IMR-90 (cell line): ENCODE results near the gene SELENOV. TPM values are rescaled to one million over a fixed set of nuclear protein-coding genes. Genes with fewer than 3 reads are reported as not detected.
A peak's percentile ranks its signal among the peaks of the same experiment; 100 is the strongest.

ENCODE experiments used
- ATAC-seq: fragments of 200-7000 bp; cut with Tn5 transposase; 2 replicates; pipeline ENCODE4 v1.9.1; 2020; ENCODE audit warnings: low read depth, mild to moderate bottlenecking, moderate library complexity
- BruUV-seq: library from RNA; stranded (reverse); fragments of 400-500 nt; replicated peaks from 2 replicates; lab custom pipeline; 2021; lab: Mats Ljungman, UMichigan
- CTCF ChIA-PET: fragments of 300-600 bp; formaldehyde crosslinking; extraction: SDS; loops from one replicate; lab custom pipeline; 2021; ENCODE audit warnings: antibody characterized with exemption; lab: Yijun Ruan, JAX
- POLR2A ChIA-PET: fragments of 300-600 bp; sonication (Branson Sonifier 250); formaldehyde crosslinking; loops from one replicate; lab custom pipeline; 2022; ENCODE audit warnings: antibody characterized with exemption; ENCODE audit not compliant: unreplicated experiment; lab: Charles Lee
- DNase-seq: peaks from one replicate; pipeline ENCODE4 v3.0.0; 2013
- H2AFZ ChIP-seq: replicated peaks from 2 replicates; pipeline ENCODE3; 2013; ENCODE audit warnings: low read length, mild to moderate bottlenecking; ENCODE audit not compliant: poor library complexity
- H2AK5ac ChIP-seq: 2 replicates; pipeline ENCODE4 v1.6.1; 2013; ENCODE audit warnings: low read depth, low read length, inconsistent platforms
- H2AK9ac ChIP-seq: replicated peaks from 2 replicates; pipeline ENCODE3; 2013; ENCODE audit warnings: mild to moderate bottlenecking, low read depth, low read length, moderate library complexity; ENCODE audit not compliant: poor library complexity
- H2BK120ac ChIP-seq: 2 replicates; pipeline ENCODE4 v1.6.1; 2013; ENCODE audit warnings: low read depth, low read length, inconsistent platforms
- H2BK15ac ChIP-seq: 3 replicates; pipeline ENCODE4 v1.6.1; 2013; ENCODE audit warnings: low read depth, low read length, inconsistent platforms
- H2BK20ac ChIP-seq: 2 replicates; pipeline ENCODE4 v1.6.1; 2013; ENCODE audit warnings: low read depth, mild to moderate bottlenecking, inconsistent platforms, low read length, moderate library complexity
- H2BK5ac ChIP-seq: 2 replicates; pipeline ENCODE4 v1.6.1; 2013; ENCODE audit warnings: mild to moderate bottlenecking, low read depth, low read length, inconsistent platforms; ENCODE audit not compliant: poor library complexity, severe bottlenecking
- H3K14ac ChIP-seq: replicated peaks from 2 replicates; pipeline ENCODE4 v1.6.1; 2013; ENCODE audit warnings: low read depth, low read length, inconsistent platforms
- H3K18ac ChIP-seq: 2 replicates; pipeline ENCODE4 v1.6.1; 2013; ENCODE audit warnings: low read depth, low read length, control low read depth
- H3K23ac ChIP-seq: 2 replicates; pipeline ENCODE4 v1.6.1; 2013; ENCODE audit warnings: low read depth, low read length, inconsistent platforms
- H3K27ac ChIP-seq: 2 replicates; pipeline ENCODE4 v1.5.1; 2013; ENCODE audit warnings: mild to moderate bottlenecking, control low read depth, low read length; ENCODE audit not compliant: insufficient read depth
- H3K27me3 ChIP-seq: 2 replicates; pipeline ENCODE4 v1.6.1; 2013; ENCODE audit warnings: low read length; ENCODE audit not compliant: control insufficient read depth, insufficient read depth
- H3K36me3 ChIP-seq: 2 replicates; pipeline ENCODE4 v1.6.1; 2013; ENCODE audit warnings: low read length, mixed read lengths; ENCODE audit not compliant: control insufficient read depth, insufficient read depth
- H3K4ac ChIP-seq: 2 replicates; pipeline ENCODE4 v1.6.1; 2013; ENCODE audit warnings: low read depth, low read length, inconsistent platforms
- H3K4me1 ChIP-seq: 2 replicates; pipeline ENCODE4 v1.6.1; 2013; ENCODE audit warnings: low read length, mixed read lengths; ENCODE audit not compliant: control insufficient read depth, insufficient read depth
- H3K4me2 ChIP-seq: 2 replicates; pipeline ENCODE4 v1.6.1; 2013; ENCODE audit warnings: low read depth, mild to moderate bottlenecking, control low read depth, low read length, moderate library complexity
- H3K4me3 ChIP-seq: 2 replicates; pipeline ENCODE4 v1.5.1; 2013; ENCODE audit warnings: low read depth, mild to moderate bottlenecking, control low read depth, low read length, moderate library complexity; ENCODE audit not compliant: insufficient read depth
- H3K56ac ChIP-seq: 2 replicates; pipeline ENCODE4 v1.6.1; 2013; ENCODE audit warnings: low read length, inconsistent platforms; ENCODE audit not compliant: insufficient read depth; ENCODE audit errors: extremely low read depth
- H3K79me1 ChIP-seq, 2 experiments: 2 replicates each; pipeline ENCODE4 v1.6.1; 2013; ENCODE audit warnings: low read length in 2 of 2, inconsistent platforms in 1 of 2, low read depth in 1 of 2
- H3K9ac ChIP-seq: 2 replicates; pipeline ENCODE4 v1.6.1; 2013; ENCODE audit warnings: low read depth, low read length, control low read depth
- H3K9me1 ChIP-seq: 2 replicates; pipeline ENCODE4 v1.6.1; 2013; ENCODE audit warnings: low read length, inconsistent platforms; ENCODE audit not compliant: insufficient read depth
- H3K9me3 ChIP-seq: 2 replicates; pipeline ENCODE4 v1.6.1; 2013; ENCODE audit warnings: low read length; ENCODE audit not compliant: control insufficient read depth, insufficient read depth
- H4K20me1 ChIP-seq: 2 replicates; pipeline ENCODE4 v1.6.1; 2013; ENCODE audit warnings: low read length, inconsistent platforms; ENCODE audit not compliant: insufficient read depth
- H4K5ac ChIP-seq: 2 replicates; pipeline ENCODE4 v1.6.1; 2013; ENCODE audit warnings: mild to moderate bottlenecking, low read depth, low read length, control low read depth
- H4K8ac ChIP-seq, 2 experiments: 2 replicates each; pipeline ENCODE4 v1.6.1; 2013; ENCODE audit warnings: low read depth in 2 of 2, low read length in 2 of 2, control low read depth in 1 of 2, inconsistent platforms in 1 of 2
- H4K91ac ChIP-seq: 2 replicates; pipeline ENCODE4 v1.6.1; 2013; ENCODE audit warnings: low read depth, low read length, inconsistent platforms; ENCODE audit not compliant: insufficient read depth
- BHLHE40 ChIP-seq: fragments of 150-350 bp; IDR thresholded peaks from 2 replicates; pipeline ENCODE4 v1.6.1; 2016; ENCODE audit warnings: mild to moderate bottlenecking, low read depth, low read length
- RCOR1 ChIP-seq: IDR thresholded peaks from 2 replicates; pipeline ENCODE4 v1.6.1; 2012; ENCODE audit warnings: mild to moderate bottlenecking, low read length, improper control_type of control experiment; ENCODE audit not compliant: insufficient replicate concordance
- WGBS, 2 experiments: methylation state at CpG; one replicate each; pipeline versions ENCODE4 v1.1.5 to v1.1.7; 2013; ENCODE audit warnings: missing lambda C conversion rate in 2 of 2; ENCODE audit not compliant: insufficient read length in 1 of 2; ENCODE audit errors: extremely low coverage in 2 of 2; 5-methylcytosine and 5-hydroxymethylcytosine counted together
- dilution Hi-C: fragments of 300-500 bp; cut with HindIII; formaldehyde crosslinking; loops from one replicate; pipeline ENCODE4 v1.14.3; 2018; ENCODE audit warnings: low sequenced_read_pairs; ENCODE audit not compliant: unreplicated experiment
- in situ Hi-C: fragments of 300-500 bp; cut with MboI; formaldehyde crosslinking; loops from 3 replicates; pipeline ENCODE4 v1.14.3; 2019; ENCODE audit warnings: low sequenced_read_pairs, inconsistent platforms, mixed read lengths
- intact Hi-C: fragments of 100-400 bp; cut with micrococcal nuclease; formaldehyde crosslinking; loops from 2 replicates; pipeline ENCODE4 v1.10.0; 2022
- polyA plus RNA-seq, 3 experiments: library from polyadenylated mRNA; depleted of rRNA; stranded (reverse); fragments of >200 nt; gene quantifications; 2 replicates each; pipeline ENCODE4 v1.2.3, GENCODE V29; 2012; ENCODE audit warnings: low replicate concordance in 1 of 3
- total RNA-seq: library from RNA; depleted of rRNA; stranded (reverse); fragments of >200 nt; gene quantifications from 2 replicates; pipeline ENCODE4 v1.2.3, GENCODE V29; 2012
- TF ChIP-seq, protein P1 (sequence below): fragments of 150-350 bp; IDR thresholded peaks from 2 replicates; pipeline ENCODE4 v1.6.1; 2016; ENCODE audit warnings: low read depth, mild to moderate bottlenecking, low read length, moderate library complexity, borderline replicate concordance

SELENOV gene
- total and polyA plus RNA-seq, 2 of the 4 experiments (the other 2 are of a cell fraction): not detected

DNA sequence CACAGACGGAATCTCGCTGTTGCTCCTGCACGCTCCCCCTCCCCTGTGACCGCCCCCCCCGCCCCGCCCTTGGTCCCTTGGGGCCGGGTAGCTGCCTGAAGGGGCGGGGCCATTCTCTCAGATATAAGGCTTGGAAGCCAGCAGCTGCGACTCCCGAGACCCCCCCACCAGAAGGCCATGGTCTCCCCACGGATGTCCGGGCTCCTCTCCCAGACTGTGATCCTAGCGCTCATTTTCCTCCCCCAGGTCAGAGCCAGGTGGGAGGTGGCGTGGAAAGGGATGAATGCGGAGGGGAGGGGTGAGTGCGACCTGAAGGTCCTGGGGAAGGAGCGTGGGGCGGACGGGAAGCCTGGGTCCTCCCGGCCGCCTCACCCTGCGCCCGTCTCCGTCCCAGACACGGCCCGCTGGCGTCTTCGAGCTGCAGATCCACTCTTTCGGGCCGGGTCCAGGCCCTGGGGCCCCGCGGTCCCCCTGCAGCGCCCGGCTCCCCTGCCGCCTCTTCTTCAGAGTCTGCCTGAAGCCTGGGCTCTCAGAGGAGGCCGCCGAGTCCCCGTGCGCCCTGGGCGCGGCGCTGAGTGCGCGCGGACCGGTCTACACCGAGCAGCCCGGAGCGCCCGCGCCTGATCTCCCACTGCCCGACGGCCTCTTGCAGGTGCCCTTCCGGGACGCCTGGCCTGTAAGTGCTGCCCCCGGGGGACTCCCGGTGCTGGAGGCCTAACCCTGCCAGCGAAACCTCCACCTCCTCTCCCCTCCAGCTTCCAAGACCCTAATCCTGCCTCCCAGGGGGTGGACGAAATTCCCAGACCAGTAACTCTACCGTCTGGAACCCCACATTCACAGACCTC, 15.9 kb upstream of the SELENOV start, which contains the start of gene DLL3:
DLL3 (plus strand) TSS at position 150 of the 845 bp plus-strand sequence; CDS start at position 178, 28 bp downstream.
- H2AFZ ChIP-seq: peak within 1 kb of the TSS; percentile 85
- no peak within 1 kb of the TSS; a peak in 1 of 4 replicates for H4K8ac ChIP-seq
- no peak within 1 kb of the TSS for H3K27ac ChIP-seq
- no peak within 1 kb of the TSS for H2BK15ac ChIP-seq
- 0 out of 2 replicates have a peak within 1 kb of the TSS, but pooled peaks have one; percentile 2 for H2AK5ac ChIP-seq
- WGBS, 2 experiments: 4% methylated on average over 16 of the region's 60 CpGs; no CpG with 5 or more reads in 1 of the 2 experiments
- dilution Hi-C loops: no loop called here
- no peak within 1 kb of the TSS for H3K4ac ChIP-seq
- H3K27me3 ChIP-seq: peaks cover 38% of the 10 kb centered on the region
- no peaks in the 10 kb centered on the region for H3K9me3 ChIP-seq
- H3K18ac ChIP-seq: no peak within 1 kb of the TSS
- no peak for DNase-seq
- H3K23ac ChIP-seq: peak within 1 kb of the TSS; percentile 28; the same call in 1 of the 2 replicates
- no peak within 1 kb of the TSS for H3K56ac ChIP-seq
- peaks cover 3% of the 10 kb centered on the region; the same call in 1 of the 2 replicates for H3K4me1 ChIP-seq
- no peaks in the 10 kb centered on the region for H3K79me1 ChIP-seq
- H4K5ac ChIP-seq: no peak within 1 kb of the TSS
- no peak within 1 kb of the TSS for H2BK5ac ChIP-seq
- H3K4me2 ChIP-seq: peak within 1 kb of the TSS; percentile 89
- no TSS peak for BruUV-seq
- ChIA-PET CTCF (no interaction called here), POLR2A (no interaction called here)
- H4K91ac ChIP-seq: no peak within 1 kb of the TSS
- peak within 1 kb of the TSS; percentile 24; the same call in 1 of the 2 replicates for H3K4me3 ChIP-seq
- in situ Hi-C loops: no loop called here
- H2BK20ac ChIP-seq: no peak within 1 kb of the TSS
- no peak within 1 kb of the TSS for H3K14ac ChIP-seq
- ATAC-seq: no peak
- intact Hi-C loops: loop anchor here (5.0 kb wide), 2 partner anchors 33 to 173 kb away; partner anchors contain the start of gene EID2B
- no peak within 1 kb of the TSS for H2BK120ac ChIP-seq
- TF ChIP-seq RCOR1 (no peak), BHLHE40 (no peak)
- TF ChIP-seq, protein P1, sequence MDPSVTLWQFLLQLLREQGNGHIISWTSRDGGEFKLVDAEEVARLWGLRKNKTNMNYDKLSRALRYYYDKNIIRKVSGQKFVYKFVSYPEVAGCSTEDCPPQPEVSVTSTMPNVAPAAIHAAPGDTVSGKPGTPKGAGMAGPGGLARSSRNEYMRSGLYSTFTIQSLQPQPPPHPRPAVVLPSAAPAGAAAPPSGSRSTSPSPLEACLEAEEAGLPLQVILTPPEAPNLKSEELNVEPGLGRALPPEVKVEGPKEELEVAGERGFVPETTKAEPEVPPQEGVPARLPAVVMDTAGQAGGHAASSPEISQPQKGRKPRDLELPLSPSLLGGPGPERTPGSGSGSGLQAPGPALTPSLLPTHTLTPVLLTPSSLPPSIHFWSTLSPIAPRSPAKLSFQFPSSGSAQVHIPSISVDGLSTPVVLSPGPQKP: no peak
- no peaks in the 10 kb centered on the region for H3K36me3 ChIP-seq
- no peak within 1 kb of the TSS for H3K9ac ChIP-seq
- peak within 1 kb of the TSS; percentile 71 for H2AK9ac ChIP-seq
- no peaks in the 10 kb centered on the region for H4K20me1 ChIP-seq
- H3K9me1 ChIP-seq: no peaks in the 10 kb centered on the region; the same call in 1 of the 2 replicates
